K562 (cell line): ENCODE results near the gene JMJD1C. TPM values are rescaled to one million over a fixed set of nuclear protein-coding genes. Genes with fewer than 3 reads are reported as not detected.

Source experiments
- ATAC-seq: fragments of 200-7000 bp; cut with Tn5 transposase; 3 replicates; pipeline ENCODE4 v1.9.1; 2020; ENCODE audit warnings: moderate library complexity
- BruUV-seq: library from RNA; stranded (reverse); fragments of 400-500 nt; replicated peaks from 2 replicates; lab custom pipeline; 2021; lab: Mats Ljungman, UMichigan
- CTCF ChIA-PET: fragments of 300-600 bp; formaldehyde crosslinking; extraction: SDS; loops from one replicate; lab custom pipeline; 2021; ENCODE audit warnings: low intra/inter-chr PET ratio; lab: Yijun Ruan, JAX
- POLR2A ChIA-PET: fragments of 300-600, 350-650 bp; sonication (Branson Sonifier 250); formaldehyde crosslinking; extraction: SDS; loops from one replicate; lab custom pipeline; 2021; ENCODE audit warnings: antibody characterized with exemption, inconsistent platforms; lab: Yijun Ruan, JAX
- DNase-seq, 4 experiments: peaks; one replicate each; pipeline versions ENCODE4 v3.0.0 to v3.0.0-alpha.2; 2011 to 2018; ENCODE audit warnings: low spot score in 3 of 4, mixed read lengths in 3 of 4; ENCODE audit errors: extremely low read depth in 1 of 4
- FAIRE-seq: peaks from 2 replicates; lab custom pipeline; 2011; peaks lifted over from hg19 to GRCh38; lab: Jason Lieb, UNC
- H2AFZ ChIP-seq: 2 replicates; pipeline ENCODE4 v1.6.0; 2011; ENCODE audit warnings: low read depth, low read length, control low read depth, inconsistent platforms
- H3K27ac ChIP-seq: fragments of 200-600 bp; 3 replicates; pipeline ENCODE4 v1.8.0; 2011; ENCODE audit warnings: low read depth, mild to moderate bottlenecking, control low read depth, inconsistent platforms, low read length, moderate library complexity, mixed read lengths; ENCODE audit errors: extremely low read depth
- H3K27me3 ChIP-seq, 2 experiments: fragments of 300-600 bp in 1 of 2; 2 replicates in 1 of 2; 3 replicates in 1 of 2; pipeline versions ENCODE4 v1.6.0 to v1.8.0; 2011; ENCODE audit warnings: inconsistent platforms in 2 of 2, low read length in 2 of 2, mild to moderate bottlenecking in 1 of 2, mixed read lengths in 1 of 2, moderate library complexity in 1 of 2; ENCODE audit not compliant: control insufficient read depth in 2 of 2, insufficient read depth in 2 of 2
- H3K36me3 ChIP-seq: fragments of 300-600 bp; 3 replicates; pipeline ENCODE4 v1.8.0; 2011; ENCODE audit warnings: mild to moderate bottlenecking, low read length, inconsistent platforms; ENCODE audit not compliant: control insufficient read depth, insufficient read depth
- H3K4me1 ChIP-seq, 2 experiments: fragments of 200-600 bp in 1 of 2; replicated peaks in 1 of 2; 2 replicates in 1 of 2; 3 replicates in 1 of 2; pipeline versions ENCODE4 v1.5.1 to v1.8.0; 2011; ENCODE audit warnings: inconsistent platforms in 2 of 2, low read length in 2 of 2, mild to moderate bottlenecking in 1 of 2, mixed read lengths in 1 of 2, moderate library complexity in 1 of 2; ENCODE audit not compliant: control insufficient read depth in 2 of 2, insufficient read depth in 2 of 2
- H3K4me2 ChIP-seq: 2 replicates; pipeline ENCODE4 v1.6.1; 2011; ENCODE audit warnings: low read length, control low read depth, inconsistent platforms, mixed read lengths; ENCODE audit not compliant: insufficient read depth
- H3K4me3 ChIP-seq: fragments of 200-600 bp; sonication (generic), shearing (Covaris generic); 2 replicates; pipeline ENCODE4 v1.5.1; 2016; ENCODE audit warnings: control low read depth, inconsistent platforms
- H3K79me2 ChIP-seq: fragments of 200-600 bp; 3 replicates; pipeline ENCODE4 v1.8.0; 2011; ENCODE audit warnings: low read length, inconsistent platforms; ENCODE audit not compliant: control insufficient read depth, insufficient read depth
- H3K9ac ChIP-seq, 2 experiments: 2 replicates each; pipeline versions ENCODE4 v1.6.0 to v1.6.1; 2011; ENCODE audit warnings: low read depth in 2 of 2, low read length in 2 of 2, control low read depth in 1 of 2, inconsistent platforms in 1 of 2, mild to moderate bottlenecking in 1 of 2, mixed read lengths in 1 of 2; ENCODE audit not compliant: insufficient read depth in 1 of 2
- H3K9me1 ChIP-seq: one replicate; pipeline ENCODE4 v1.6.0; 2011; ENCODE audit warnings: inconsistent platforms, mild to moderate bottlenecking, low read length, moderate library complexity; ENCODE audit not compliant: control insufficient read depth, insufficient read depth
- H3K9me3 ChIP-seq: replicated peaks from 2 replicates; pipeline ENCODE4 v1.5.1; 2011; ENCODE audit warnings: low read depth, low read length, inconsistent platforms; ENCODE audit not compliant: control insufficient read depth, insufficient read depth
- H4K20me1 ChIP-seq: replicated peaks from 2 replicates; pipeline ENCODE4 v1.6.1; 2011; ENCODE audit warnings: low read length, inconsistent platforms, mixed read lengths; ENCODE audit not compliant: control insufficient read depth, insufficient read depth
- EWSR1 ChIP-seq: fragments of 450-650 bp; IDR thresholded peaks from 2 replicates; pipeline ENCODE4 v1.6.1; 2018; ENCODE audit warnings: borderline replicate concordance, mild to moderate bottlenecking, low read depth, moderate library complexity; ENCODE audit not compliant: partially characterized antibody
- HMG20A ChIP-seq: fragments of 450-650 bp; formaldehyde crosslinking; conservative IDR thresholded peaks from 2 replicates; pipeline ENCODE4 v1.4.0; 2020; ENCODE audit warnings: mild to moderate bottlenecking, mixed read lengths
- MED1 ChIP-seq: sonication (generic); formaldehyde crosslinking; IDR thresholded peaks from 2 replicates; pipeline ENCODE4 v1.8.1; 2023; ENCODE audit warnings: missing genetic modification reagents, borderline replicate concordance
- RBM34 ChIP-seq: fragments of 200-400 bp; formaldehyde crosslinking; IDR thresholded peaks from 2 replicates; pipeline ENCODE4 v1.6.1; 2018; ENCODE audit warnings: low read length, borderline replicate concordance; ENCODE audit not compliant: insufficient read depth
- U2AF1 ChIP-seq: fragments of 200-400 bp; formaldehyde crosslinking; optimal IDR thresholded peaks from 2 replicates; pipeline ENCODE3; 2017; ENCODE audit warnings: mild to moderate bottlenecking, low read depth, low read length, moderate library complexity
- ZBTB11 ChIP-seq, 3 experiments: fragments of 200-800 bp in 1 of 3; fragments of 250-450 bp in 1 of 3; fragments of 450-650 bp in 1 of 3; sonication (Bioruptor Pico) in 1 of 3; sonication (Bioruptor generic) in 1 of 3; formaldehyde crosslinking in 1 of 3; IDR thresholded peaks; 2 replicates each; pipeline versions ENCODE4 v1.6.1 to v1.8.0; 2016 to 2022; ENCODE audit warnings: mild to moderate bottlenecking in 2 of 3, missing genetic modification characterization in 2 of 3, missing compliant biosample characterization in 1 of 3, moderate library complexity in 1 of 3
- WGBS: fragments of 100-300 bp; shearing (Covaris generic); methylation state at CpG from one replicate; pipeline ENCODE4 v1.1.6; 2016; ENCODE audit warnings: low coverage, mixed read lengths; ENCODE audit not compliant: insufficient coverage; ENCODE audit errors: missing lambda C conversion rate; 5-methylcytosine and 5-hydroxymethylcytosine counted together
- in situ Hi-C: fragments of 300-500 bp; cut with MboI; formaldehyde crosslinking; loops from 4 replicates; pipeline ENCODE4 v1.15.0; 2018; ENCODE audit warnings: inconsistent platforms, mixed read lengths
- intact Hi-C: fragments of 100-400 bp; cut with micrococcal nuclease; formaldehyde crosslinking; loops from 2 replicates; pipeline ENCODE4 v1.14.2; 2022
- polyA plus RNA-seq, 8 experiments: library from polyadenylated mRNA; depleted of rRNA in 4 of 8; stranded (reverse) in 5 of 8; unstranded in 3 of 8; fragments of >200 nt; fragmentation: Nextera tagmentation in 2 of 8; fragmentation: Illumina TruSeq in 1 of 8; extraction: Ambion mirVana in 2 of 8; extraction: Trizol in 1 of 8; gene quantifications; 2 replicates each; pipeline versions ENCODE4 v1.2.1 to v1.2.3, GENCODE V29; 2011 to 2014; ENCODE audit warnings: inconsistent platforms in 1 of 8, missing spikeins in 1 of 8
- total RNA-seq, 7 experiments: library from RNA; depleted of rRNA in 6 of 7; stranded (reverse); fragments of >200 nt in 6 of 7; fragmentation: Illumina TruSeq in 2 of 7; extraction: Trizol in 2 of 7; gene quantifications; 2 replicates each; pipeline versions ENCODE4 v1.2.1 to v1.2.3, GENCODE V29; 2011 to 2021; ENCODE audit warnings: low replicate concordance in 1 of 7
- TF ChIP-seq, protein P1 (sequence below): fragments of 250-450 bp; sonication (Bioruptor Pico); IDR thresholded peaks from 2 replicates; pipeline ENCODE4 v1.4.0; 2020; ENCODE audit warnings: mild to moderate bottlenecking, moderate library complexity, borderline replicate concordance

The JMJD1C gene
- total and polyA plus RNA-seq, 9 of the 15 experiments (the other 6 are each of a cell fraction or from before 2014, with no cell fraction given): 25.3 to 68.0 (median 47.2) TPM

DNA sequence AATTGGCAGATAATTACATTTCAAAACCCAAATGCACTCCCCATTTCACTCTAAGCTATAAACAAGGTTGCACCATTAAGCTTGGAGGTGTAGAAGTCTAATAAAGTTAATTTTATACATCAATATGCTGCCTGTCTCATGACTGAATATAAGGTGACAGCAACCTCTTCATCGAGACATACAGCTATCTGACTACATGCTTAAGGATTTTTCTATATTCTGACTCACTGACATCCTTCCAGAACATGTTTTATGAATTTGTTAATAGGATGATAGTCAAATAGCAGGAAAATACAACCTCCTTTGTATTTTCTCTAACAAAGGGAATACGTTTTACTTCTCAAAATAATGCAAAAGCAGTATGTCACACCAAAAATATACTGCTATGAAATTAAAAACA is 256.1 kb downstream of the JMJD1C start:
- no peak for DNase-seq
- 92% methylated on average over 2 of the region's 2 CpGs for WGBS
- in situ Hi-C loops: loop anchor here (25.0 kb wide), 1 partner anchor 428 kb away; no protein-coding TSS in a partner anchor
- no peak for FAIRE-seq
- TF ChIP-seq, protein P1, sequence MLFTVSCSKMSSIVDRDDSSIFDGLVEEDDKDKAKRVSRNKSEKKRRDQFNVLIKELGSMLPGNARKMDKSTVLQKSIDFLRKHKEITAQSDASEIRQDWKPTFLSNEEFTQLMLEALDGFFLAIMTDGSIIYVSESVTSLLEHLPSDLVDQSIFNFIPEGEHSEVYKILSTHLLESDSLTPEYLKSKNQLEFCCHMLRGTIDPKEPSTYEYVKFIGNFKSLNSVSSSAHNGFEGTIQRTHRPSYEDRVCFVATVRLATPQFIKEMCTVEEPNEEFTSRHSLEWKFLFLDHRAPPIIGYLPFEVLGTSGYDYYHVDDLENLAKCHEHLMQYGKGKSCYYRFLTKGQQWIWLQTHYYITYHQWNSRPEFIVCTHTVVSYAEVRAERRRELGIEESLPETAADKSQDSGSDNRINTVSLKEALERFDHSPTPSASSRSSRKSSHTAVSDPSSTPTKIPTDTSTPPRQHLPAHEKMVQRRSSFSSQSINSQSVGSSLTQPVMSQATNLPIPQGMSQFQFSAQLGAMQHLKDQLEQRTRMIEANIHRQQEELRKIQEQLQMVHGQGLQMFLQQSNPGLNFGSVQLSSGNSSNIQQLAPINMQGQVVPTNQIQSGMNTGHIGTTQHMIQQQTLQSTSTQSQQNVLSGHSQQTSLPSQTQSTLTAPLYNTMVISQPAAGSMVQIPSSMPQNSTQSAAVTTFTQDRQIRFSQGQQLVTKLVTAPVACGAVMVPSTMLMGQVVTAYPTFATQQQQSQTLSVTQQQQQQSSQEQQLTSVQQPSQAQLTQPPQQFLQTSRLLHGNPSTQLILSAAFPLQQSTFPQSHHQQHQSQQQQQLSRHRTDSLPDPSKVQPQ (CRISPR knock-in tag): no peak
- TF ChIP-seq MED1: no peak
- TF ChIP-seq U2AF1: no peak
- TF ChIP-seq EWSR1: no peak
- no peak for TF ChIP-seq ZBTB11 (CRISPR knock-in tag; IDR thresholded peaks at IDR 0.05)
- TF ChIP-seq HMG20A: no peak
- no peak for TF ChIP-seq RBM34
- CTCF ChIA-PET: no interaction called here
- no peaks in the 10 kb centered on the region for H3K27me3 ChIP-seq
- no peak overlapping the region for H3K4me2 ChIP-seq
- H3K9ac ChIP-seq: no peak overlapping the region
- BruUV-seq: no TSS peak
- no peak for ATAC-seq
- peaks cover 36% of the 10 kb centered on the region for H3K79me2 ChIP-seq
- H3K27ac ChIP-seq: no peak overlapping the region
- no peaks in the 10 kb centered on the region for H3K9me3 ChIP-seq
- no peak overlapping the region for H2AFZ ChIP-seq
- H3K36me3 ChIP-seq: peaks cover 90% of the 10 kb centered on the region
- intact Hi-C loops: loop anchor here (10.0 kb wide), 1 partner anchor 115 kb away; no protein-coding TSS in a partner anchor
- peaks cover 6% of the 10 kb centered on the region; the same call in 1 of the 2 replicates for H4K20me1 ChIP-seq
- H3K4me3 ChIP-seq: no peak overlapping the region
- H3K4me1 ChIP-seq: no peaks in the 10 kb centered on the region
- H3K9me1 ChIP-seq: no peaks in the 10 kb centered on the region
- POLR2A ChIA-PET: no interaction called here
